Ovary (tissue), 3 donors: ENCODE data around the gene FGF16.

Experiments used
- EP300 ChIP-seq: sonication (generic); formaldehyde crosslinking; IDR thresholded peaks from one replicate; pipeline ENCODE4 v1.6.1; 2017; ENCODE audit warnings: antibody characterized with exemption
- POLR2A ChIP-seq: fragments of 450-650 bp; IDR thresholded peaks from one replicate; pipeline ENCODE4 v1.6.1; 2017; ENCODE audit warnings: antibody characterized with exemption, mild to moderate bottlenecking, moderate library complexity
- TF ChIP-seq, protein P1 (sequence below), 3 donors: fragments of 450-650 bp in 2 of 3; fragments of 200-600 bp in 1 of 3; IDR thresholded peaks; one replicate each; pipeline versions ENCODE4 v1.5.1 to v1.8.0; 2016 to 2022; ENCODE audit warnings: antibody characterized with exemption in 3 of 3, mild to moderate bottlenecking in 1 of 3
- donor health status: DM: no; HTN: no; CAD: no.

DNA sequence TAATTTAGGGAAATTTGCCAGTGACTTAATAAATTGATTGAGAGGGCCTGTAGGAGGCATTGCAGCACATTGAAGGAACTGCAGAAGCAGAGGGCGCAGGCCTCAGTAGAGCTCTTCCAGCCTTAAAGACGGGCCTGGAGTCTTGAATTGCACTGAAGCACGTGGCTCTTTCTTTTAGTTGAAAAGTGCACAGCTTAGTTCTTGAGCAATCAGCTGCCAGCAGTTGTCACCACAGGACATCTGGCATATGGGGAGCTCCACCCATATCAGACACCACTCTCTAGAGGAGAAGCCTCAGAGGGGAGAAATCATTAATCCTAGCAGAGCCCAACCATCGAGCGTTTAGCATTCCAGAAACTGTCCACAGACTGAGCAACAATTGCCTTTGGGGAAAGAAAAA is 16.0 kb upstream of the FGF16 start:
- TF ChIP-seq, protein P1, sequence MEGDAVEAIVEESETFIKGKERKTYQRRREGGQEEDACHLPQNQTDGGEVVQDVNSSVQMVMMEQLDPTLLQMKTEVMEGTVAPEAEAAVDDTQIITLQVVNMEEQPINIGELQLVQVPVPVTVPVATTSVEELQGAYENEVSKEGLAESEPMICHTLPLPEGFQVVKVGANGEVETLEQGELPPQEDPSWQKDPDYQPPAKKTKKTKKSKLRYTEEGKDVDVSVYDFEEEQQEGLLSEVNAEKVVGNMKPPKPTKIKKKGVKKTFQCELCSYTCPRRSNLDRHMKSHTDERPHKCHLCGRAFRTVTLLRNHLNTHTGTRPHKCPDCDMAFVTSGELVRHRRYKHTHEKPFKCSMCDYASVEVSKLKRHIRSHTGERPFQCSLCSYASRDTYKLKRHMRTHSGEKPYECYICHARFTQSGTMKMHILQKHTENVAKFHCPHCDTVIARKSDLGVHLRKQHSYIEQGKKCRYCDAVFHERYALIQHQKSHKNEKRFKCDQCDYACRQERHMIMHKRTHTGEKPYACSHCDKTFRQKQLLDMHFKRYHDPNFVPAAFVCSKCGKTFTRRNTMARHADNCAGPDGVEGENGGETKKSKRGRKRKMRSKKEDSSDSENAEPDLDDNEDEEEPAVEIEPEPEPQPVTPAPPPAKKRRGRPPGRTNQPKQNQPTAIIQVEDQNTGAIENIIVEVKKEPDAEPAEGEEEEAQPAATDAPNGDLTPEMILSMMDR (IDR thresholded peaks at IDR 0.05) = no peak
- no peak for TF ChIP-seq POLR2A
- TF ChIP-seq EP300 = no peak
